Measurements from ENCODE around the gene ADD1. TPM values are rescaled to one million over a fixed set of nuclear protein-coding genes. Genes with fewer than 3 reads are reported as not detected.

ADD1 gene
- total RNA-seq, 4 donors from 2014 or later, result 290 to 470 (median 372) TPM

DNA sequence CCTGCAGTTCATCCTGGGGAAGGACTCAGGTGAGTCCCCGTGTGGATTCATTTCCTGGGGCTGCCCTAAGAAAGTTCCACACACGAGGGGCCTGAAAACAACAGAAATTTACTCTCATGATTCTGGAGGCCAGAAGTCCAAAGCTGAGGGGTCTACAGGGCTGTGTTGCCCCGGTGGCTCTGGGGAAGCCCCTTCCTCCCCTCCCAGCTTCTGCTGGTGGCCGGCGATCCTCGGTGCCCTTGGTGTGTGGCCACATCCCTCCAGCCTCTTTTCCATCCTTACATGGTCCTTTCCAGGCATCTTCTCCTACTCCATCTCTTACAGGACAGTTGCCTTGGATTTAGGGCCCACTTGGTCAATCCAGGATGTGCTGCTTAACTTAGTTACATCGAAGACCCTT, 35.6 kb upstream of the ADD1 start:
- Histone ChIP-seq H3K27ac (peak overlapping the region in 1 of 4 donors; percentile 94), H3K27me3 (no peaks in the 10 kb centered on the region), H3K9me3 (no peaks in the 10 kb centered on the region), H3K4me1 (peaks cover 29 to 89% (median 54%) of the 10 kb centered on the region in 4 donors), H3K4me3 (no peak overlapping the region), H3K36me3 (no peaks in the 10 kb centered on the region)
- TF ChIP-seq, protein P1, sequence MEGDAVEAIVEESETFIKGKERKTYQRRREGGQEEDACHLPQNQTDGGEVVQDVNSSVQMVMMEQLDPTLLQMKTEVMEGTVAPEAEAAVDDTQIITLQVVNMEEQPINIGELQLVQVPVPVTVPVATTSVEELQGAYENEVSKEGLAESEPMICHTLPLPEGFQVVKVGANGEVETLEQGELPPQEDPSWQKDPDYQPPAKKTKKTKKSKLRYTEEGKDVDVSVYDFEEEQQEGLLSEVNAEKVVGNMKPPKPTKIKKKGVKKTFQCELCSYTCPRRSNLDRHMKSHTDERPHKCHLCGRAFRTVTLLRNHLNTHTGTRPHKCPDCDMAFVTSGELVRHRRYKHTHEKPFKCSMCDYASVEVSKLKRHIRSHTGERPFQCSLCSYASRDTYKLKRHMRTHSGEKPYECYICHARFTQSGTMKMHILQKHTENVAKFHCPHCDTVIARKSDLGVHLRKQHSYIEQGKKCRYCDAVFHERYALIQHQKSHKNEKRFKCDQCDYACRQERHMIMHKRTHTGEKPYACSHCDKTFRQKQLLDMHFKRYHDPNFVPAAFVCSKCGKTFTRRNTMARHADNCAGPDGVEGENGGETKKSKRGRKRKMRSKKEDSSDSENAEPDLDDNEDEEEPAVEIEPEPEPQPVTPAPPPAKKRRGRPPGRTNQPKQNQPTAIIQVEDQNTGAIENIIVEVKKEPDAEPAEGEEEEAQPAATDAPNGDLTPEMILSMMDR (IDR thresholded peaks at IDR 0.05), result no peak
- TF ChIP-seq POLR2A (IDR thresholded peaks at IDR 0.05), result no peak
- DNase-seq, result no peak

DNA sequence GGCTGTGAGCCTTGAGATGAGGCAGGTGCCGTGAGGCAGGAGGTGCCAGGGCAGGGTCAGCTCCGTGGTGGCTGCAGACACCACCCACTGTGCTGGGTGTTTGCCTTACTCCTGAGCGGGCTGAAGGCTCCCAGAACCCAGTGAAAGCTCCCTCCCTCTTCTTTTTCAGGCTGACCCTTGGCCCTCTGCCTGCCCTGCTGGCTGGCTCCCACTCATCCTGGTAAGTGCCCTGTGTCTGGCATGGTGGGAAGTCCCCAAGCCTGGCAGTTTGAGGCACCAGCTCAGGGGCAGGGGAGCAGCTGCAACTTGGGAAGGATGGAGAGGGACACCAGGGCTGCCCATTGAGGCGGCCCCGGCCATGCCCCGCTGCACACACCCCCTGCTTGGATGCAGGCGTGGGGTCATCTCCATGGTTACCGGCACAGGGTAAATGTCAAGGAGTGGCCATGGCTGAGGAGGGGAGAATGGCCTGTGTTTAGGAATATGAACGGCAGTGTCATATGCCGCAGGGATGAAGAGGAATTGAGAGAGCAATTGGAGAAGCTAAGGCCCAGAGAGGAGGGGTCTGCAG, 33.9 kb upstream of the ADD1 start:
- H3K9me3 ChIP-seq, result no peaks in the 10 kb centered on the region
- TF ChIP-seq, protein P1 (IDR thresholded peaks at IDR 0.05), result no peak
- TF ChIP-seq POLR2A (IDR thresholded peaks at IDR 0.05), result no peak
- H3K4me3 ChIP-seq, result no peak overlapping the region
- DNase-seq, result no peak
- no peaks in the 10 kb centered on the region for H3K36me3 ChIP-seq
- H3K27ac ChIP-seq, result peak overlapping the region in 2 of 4 donors; percentile 43 to 90
- H3K27me3 ChIP-seq, result no peaks in the 10 kb centered on the region
- H3K4me1 ChIP-seq, result peaks cover 24 to 83% (median 57%) of the 10 kb centered on the region in 4 donors

DNA sequence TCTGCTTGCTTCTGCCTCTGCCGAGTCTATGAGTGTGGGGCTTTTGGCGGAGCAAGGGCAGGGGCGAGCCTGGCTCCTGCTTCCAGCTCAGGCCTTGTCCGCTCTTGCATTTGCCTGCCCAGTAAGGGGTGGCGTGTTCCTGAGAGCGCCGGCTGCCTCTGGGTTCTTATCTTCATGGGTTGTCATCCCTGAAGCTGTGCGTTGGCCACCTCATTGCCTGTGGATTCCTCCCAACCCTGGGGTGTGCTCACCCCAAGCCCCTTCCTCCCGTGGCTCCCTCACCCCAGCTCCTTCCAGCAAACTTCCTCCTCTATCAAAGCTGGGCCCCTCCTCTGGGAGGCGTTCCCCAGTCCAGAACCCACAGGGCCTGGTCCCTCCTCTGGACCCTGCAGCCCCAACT, 33.3 kb upstream of the ADD1 start:
- no peak for TF ChIP-seq POLR2A (IDR thresholded peaks at IDR 0.05)
- TF ChIP-seq, protein P1 (IDR thresholded peaks at IDR 0.05), result no peak
- no peaks in the 10 kb centered on the region for H3K27me3 ChIP-seq
- DNase-seq, result no peak
- H3K9me3 ChIP-seq, result no peaks in the 10 kb centered on the region
- H3K4me1 ChIP-seq, result peaks cover 18 to 76% (median 50%) of the 10 kb centered on the region in 4 donors
- peak overlapping the region in 3 of 4 donors; percentile 43 to 90 (median 86) for H3K27ac ChIP-seq
- H3K4me3 ChIP-seq, result no peak overlapping the region
- no peaks in the 10 kb centered on the region for H3K36me3 ChIP-seq

DNA sequence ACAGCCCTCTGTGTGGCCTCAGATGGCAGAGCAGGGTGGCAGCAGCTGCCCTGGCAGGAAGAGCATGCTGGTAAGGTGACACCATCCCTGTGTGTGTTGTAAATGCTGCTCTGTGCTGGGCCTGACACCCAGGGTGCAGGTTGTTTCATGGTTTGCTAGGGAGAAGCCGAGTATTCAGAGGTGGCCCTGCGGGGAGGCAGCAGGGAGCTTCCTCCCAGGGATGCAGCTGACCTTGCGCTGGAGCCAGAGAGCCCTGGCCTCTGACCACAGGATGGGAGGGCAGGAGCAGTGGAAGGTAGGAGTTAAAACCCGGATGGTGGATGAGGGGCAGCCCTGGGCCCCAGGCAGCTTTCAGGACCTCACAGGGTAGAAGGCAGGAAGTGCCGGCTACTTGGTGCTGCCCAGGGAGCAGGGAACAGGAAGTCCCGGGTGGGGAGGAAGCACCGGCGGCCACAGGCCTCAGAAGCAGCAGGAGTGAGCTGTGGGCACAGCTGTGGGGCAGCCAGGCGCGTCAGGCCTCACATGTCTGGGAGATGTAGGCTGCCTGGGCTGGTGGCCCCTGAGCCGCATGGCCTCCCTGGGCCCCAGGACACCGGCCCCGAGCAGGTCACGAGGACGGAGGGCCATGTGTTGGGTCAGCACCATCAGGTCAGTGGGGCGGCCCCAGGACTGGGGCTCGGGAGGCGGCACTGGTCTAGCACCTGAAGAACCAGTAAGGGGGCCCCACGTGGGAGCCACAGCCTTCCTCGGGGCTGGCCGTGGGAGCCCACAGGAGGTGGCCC, 31.6 kb upstream of the ADD1 start:
- peaks cover 4 to 60% (median 35%) of the 10 kb centered on the region in 4 donors for H3K4me1 ChIP-seq
- H3K9me3 ChIP-seq, result no peaks in the 10 kb centered on the region
- peak overlapping the region; percentile 42 to 58 (median 54) for H3K4me3 ChIP-seq

GRCh38 chr4:2812612-2813354, 30.9 kb upstream of the ADD1 start:
- Histone ChIP-seq H3K27me3 (no peaks in the 10 kb centered on the region), H3K4me1 (peaks cover 4 to 60% (median 33%) of the 10 kb centered on the region in 4 donors), H3K27ac (peak overlapping the region; percentile 77 to 90 (median 88)), H3K4me3 (peak overlapping the region; percentile 42 to 58 (median 54)), H3K36me3 (no peaks in the 10 kb centered on the region), H3K9me3 (no peaks in the 10 kb centered on the region)
- no peak for DNase-seq
- no peak for TF ChIP-seq POLR2A (IDR thresholded peaks at IDR 0.05)
- TF ChIP-seq, protein P1 (IDR thresholded peaks at IDR 0.05), result no peak

More for the DNA sequence above, 31.6 kb upstream of the ADD1 start:
- H3K27ac ChIP-seq, result peak overlapping the region; percentile 77 to 90 (median 88)
- DNase-seq, result peak in 2 of 3 donors; percentile 93 to 95
- H3K27me3 ChIP-seq, result no peaks in the 10 kb centered on the region
- no peaks in the 10 kb centered on the region for H3K36me3 ChIP-seq
- no peak for TF ChIP-seq POLR2A (IDR thresholded peaks at IDR 0.05)
- TF ChIP-seq, protein P1 (IDR thresholded peaks at IDR 0.05), result no peak
